GM23338 (cell line): ENCODE data around the gene MLXIPL. TPM values are rescaled to one million over a fixed set of nuclear protein-coding genes. Genes with fewer than 3 reads are reported as not detected.

ENCODE experiments used
- ATAC-seq: fragments of 200-7000 bp; cut with Tn5 transposase; 3 replicates; pipeline ENCODE4 v1.9.1; 2020
- DNase-seq: peaks from one replicate; pipeline ENCODE4 v3.0.0-alpha.2; 2015; ENCODE audit warnings: low spot score
- H2AFZ ChIP-seq: fragments of 200-600 bp; sonication (generic); 2 replicates; pipeline ENCODE4 v1.8.0; 2016; ENCODE audit warnings: antibody characterized with exemption, mild to moderate bottlenecking, moderate library complexity
- H3F3A ChIP-seq: fragments of 200-600 bp; sonication (generic); replicated peaks from 2 replicates; pipeline ENCODE4 v1.8.0; 2017; ENCODE audit warnings: antibody characterized with exemption, mixed run types, low read depth
- H3K27ac ChIP-seq: fragments of 200-600 bp; sonication (generic); 2 replicates; pipeline ENCODE4 v1.6.1; 2016; ENCODE audit warnings: low read depth
- H3K27me3 ChIP-seq: fragments of 200-600 bp; sonication (generic); 2 replicates; pipeline ENCODE4 v1.8.0; 2016; ENCODE audit warnings: mild to moderate bottlenecking, mixed run types, moderate library complexity; ENCODE audit not compliant: insufficient read depth
- H3K36me3 ChIP-seq: fragments of 200-600 bp; sonication (generic); 2 replicates; pipeline ENCODE4 v1.8.0; 2016; ENCODE audit warnings: mild to moderate bottlenecking; ENCODE audit not compliant: insufficient read depth
- H3K4me1 ChIP-seq: fragments of 200-600 bp; sonication (generic); 2 replicates; pipeline ENCODE4 v1.8.0; 2016; ENCODE audit warnings: mild to moderate bottlenecking, moderate library complexity; ENCODE audit not compliant: insufficient read depth
- H3K4me2 ChIP-seq: fragments of 200-600 bp; sonication (generic); 2 replicates; pipeline ENCODE4 v1.7.1; 2017; ENCODE audit warnings: mixed run types
- H3K4me3 ChIP-seq: fragments of 200-600 bp; sonication (generic); 2 replicates; pipeline ENCODE4 v1.6.1; 2016; ENCODE audit warnings: mixed run types
- H3K79me2 ChIP-seq: fragments of 200-600 bp; sonication (generic); replicated peaks from 2 replicates; pipeline ENCODE4 v1.8.0; 2017; ENCODE audit warnings: mild to moderate bottlenecking; ENCODE audit not compliant: insufficient read depth
- H3K9me2 ChIP-seq: fragments of 200-600 bp; sonication (generic); 2 replicates; pipeline ENCODE4 v1.8.0; 2017; ENCODE audit not compliant: insufficient read depth
- H4K20me1 ChIP-seq: fragments of 200-600 bp; sonication (generic); replicated peaks from 2 replicates; pipeline ENCODE4 v1.8.0; 2017; ENCODE audit warnings: mild to moderate bottlenecking; ENCODE audit not compliant: insufficient read depth
- H3K27ac Mint-ChIP-seq: 2 replicates; pipeline ENCODE4 v1.8.0; 2020; ENCODE audit warnings: inconsistent platforms, mild to moderate bottlenecking, moderate library complexity, mixed read lengths
- H3K27me3 Mint-ChIP-seq: 3 replicates; pipeline ENCODE4 v1.8.0; 2022; ENCODE audit warnings: low read depth, mild to moderate bottlenecking, moderate library complexity, mixed read lengths, inconsistent platforms; ENCODE audit not compliant: insufficient read depth, poor library complexity
- H3K36me3 Mint-ChIP-seq: 3 replicates; pipeline ENCODE4 v1.8.0; 2021; ENCODE audit warnings: low read depth, mild to moderate bottlenecking, inconsistent platforms, moderate library complexity, mixed read lengths
- H3K4me1 Mint-ChIP-seq: 3 replicates; pipeline ENCODE4 v1.8.0; 2020; ENCODE audit warnings: mild to moderate bottlenecking, inconsistent platforms, mixed read lengths
- H3K4me3 Mint-ChIP-seq: 3 replicates; pipeline ENCODE4 v1.8.0; 2021; ENCODE audit warnings: moderate library complexity, mild to moderate bottlenecking, inconsistent platforms, mixed read lengths
- H3K9me3 Mint-ChIP-seq: 3 replicates; pipeline ENCODE4 v1.8.0; 2020; ENCODE audit warnings: moderate library complexity, mild to moderate bottlenecking, inconsistent platforms, mixed read lengths
- CREB1 ChIP-seq: fragments of 250-450 bp; sonication (Bioruptor Pico); IDR thresholded peaks from 2 replicates; pipeline ENCODE4 v1.5.0; 2020; ENCODE audit warnings: low read depth, mild to moderate bottlenecking, moderate library complexity
- EZH2phosphoT487 ChIP-seq: fragments of 200-600 bp; sonication (generic); IDR thresholded peaks from one replicate; pipeline ENCODE4 v1.8.1; 2018; ENCODE audit warnings: antibody characterized with exemption; ENCODE audit not compliant: unreplicated experiment
- NANOG ChIP-seq: IDR thresholded peaks from 2 replicates; pipeline ENCODE4 v1.6.1; 2016; ENCODE audit warnings: antibody characterized with exemption, borderline replicate concordance
- POLR2AphosphoS5 ChIP-seq: IDR thresholded peaks from 2 replicates; pipeline ENCODE4 v1.6.1; 2016; ENCODE audit warnings: antibody characterized with exemption, low read depth
- STAT1 ChIP-seq: IDR thresholded peaks from one replicate; pipeline ENCODE4 v1.6.1; 2016; ENCODE audit warnings: antibody characterized with exemption; ENCODE audit not compliant: unreplicated experiment
- ZNF114 ChIP-seq: fragments of 250-450 bp; sonication (Bioruptor Pico); IDR thresholded peaks from 2 replicates; pipeline ENCODE4 v1.5.0; 2020; ENCODE audit warnings: mild to moderate bottlenecking, moderate library complexity
- polyA plus RNA-seq: library from polyadenylated mRNA; unstranded; fragments of >200 nt; fragmentation: Nextera tagmentation; extraction: Ambion mirVana; gene quantifications from 2 replicates; pipeline ENCODE4 v1.2.1, GENCODE V29; 2016
- total RNA-seq: library from RNA; depleted of rRNA; stranded (reverse); fragments of >200 nt; shearing (Covaris generic); gene quantifications from 2 replicates; pipeline ENCODE4 v1.2.3, GENCODE V29; 2014
- TF ChIP-seq, protein P1 (sequence below), 2 experiments: fragments of 200-600 bp in 1 of 2; sonication (generic) in 1 of 2; conservative IDR thresholded peaks; 2 replicates each; pipeline versions ENCODE4 v1.5.1 to v1.6.1; 2016 to 2017; ENCODE audit warnings: antibody characterized with exemption in 2 of 2, low read depth in 2 of 2, mild to moderate bottlenecking in 2 of 2, moderate library complexity in 1 of 2
- TF ChIP-seq, protein P2 (sequence below): IDR thresholded peaks from one replicate; pipeline ENCODE4 v1.6.1; 2018; ENCODE audit warnings: antibody characterized with exemption; ENCODE audit not compliant: unreplicated experiment
- TF ChIP-seq, protein P3 (sequence below): IDR thresholded peaks from 2 replicates; pipeline ENCODE4 v1.6.1; 2016; ENCODE audit warnings: antibody characterized with exemption

MLXIPL gene
- total and polyA plus RNA-seq, 2 experiments from 2014 or later: 13.7 to 25.7 TPM

DNA sequence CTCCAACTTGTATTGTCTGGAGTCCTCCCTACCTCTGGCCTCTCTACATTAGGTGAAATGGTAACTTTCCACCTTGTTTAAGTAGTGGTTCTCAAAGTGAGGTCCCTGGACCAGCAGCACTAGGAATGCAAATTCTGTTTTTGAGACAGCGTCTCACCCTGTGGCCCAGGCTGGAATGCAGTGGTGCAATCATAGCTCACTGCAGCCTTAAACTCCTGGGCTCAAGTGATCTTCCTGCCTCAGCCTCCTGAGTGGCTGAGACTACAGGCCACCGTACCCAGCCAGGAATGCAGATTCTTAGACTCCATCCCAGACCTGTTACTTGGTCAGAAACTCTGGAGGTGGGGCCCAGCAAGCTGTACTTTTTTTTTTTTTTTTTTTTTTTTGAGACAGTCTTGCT is 39.1 kb downstream of the MLXIPL start:
- DNase-seq: no peak
- no peaks in the 10 kb centered on the region for H3K36me3 Mint-ChIP-seq
- H3K27me3 Mint-ChIP-seq: peaks cover 25% of the 10 kb centered on the region
- TF ChIP-seq, protein P1, sequence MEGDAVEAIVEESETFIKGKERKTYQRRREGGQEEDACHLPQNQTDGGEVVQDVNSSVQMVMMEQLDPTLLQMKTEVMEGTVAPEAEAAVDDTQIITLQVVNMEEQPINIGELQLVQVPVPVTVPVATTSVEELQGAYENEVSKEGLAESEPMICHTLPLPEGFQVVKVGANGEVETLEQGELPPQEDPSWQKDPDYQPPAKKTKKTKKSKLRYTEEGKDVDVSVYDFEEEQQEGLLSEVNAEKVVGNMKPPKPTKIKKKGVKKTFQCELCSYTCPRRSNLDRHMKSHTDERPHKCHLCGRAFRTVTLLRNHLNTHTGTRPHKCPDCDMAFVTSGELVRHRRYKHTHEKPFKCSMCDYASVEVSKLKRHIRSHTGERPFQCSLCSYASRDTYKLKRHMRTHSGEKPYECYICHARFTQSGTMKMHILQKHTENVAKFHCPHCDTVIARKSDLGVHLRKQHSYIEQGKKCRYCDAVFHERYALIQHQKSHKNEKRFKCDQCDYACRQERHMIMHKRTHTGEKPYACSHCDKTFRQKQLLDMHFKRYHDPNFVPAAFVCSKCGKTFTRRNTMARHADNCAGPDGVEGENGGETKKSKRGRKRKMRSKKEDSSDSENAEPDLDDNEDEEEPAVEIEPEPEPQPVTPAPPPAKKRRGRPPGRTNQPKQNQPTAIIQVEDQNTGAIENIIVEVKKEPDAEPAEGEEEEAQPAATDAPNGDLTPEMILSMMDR (conservative IDR thresholded peaks at IDR 0.05; ENCODE audit: low read depth in 2 of 2): no peak
- TF ChIP-seq, protein P2, sequence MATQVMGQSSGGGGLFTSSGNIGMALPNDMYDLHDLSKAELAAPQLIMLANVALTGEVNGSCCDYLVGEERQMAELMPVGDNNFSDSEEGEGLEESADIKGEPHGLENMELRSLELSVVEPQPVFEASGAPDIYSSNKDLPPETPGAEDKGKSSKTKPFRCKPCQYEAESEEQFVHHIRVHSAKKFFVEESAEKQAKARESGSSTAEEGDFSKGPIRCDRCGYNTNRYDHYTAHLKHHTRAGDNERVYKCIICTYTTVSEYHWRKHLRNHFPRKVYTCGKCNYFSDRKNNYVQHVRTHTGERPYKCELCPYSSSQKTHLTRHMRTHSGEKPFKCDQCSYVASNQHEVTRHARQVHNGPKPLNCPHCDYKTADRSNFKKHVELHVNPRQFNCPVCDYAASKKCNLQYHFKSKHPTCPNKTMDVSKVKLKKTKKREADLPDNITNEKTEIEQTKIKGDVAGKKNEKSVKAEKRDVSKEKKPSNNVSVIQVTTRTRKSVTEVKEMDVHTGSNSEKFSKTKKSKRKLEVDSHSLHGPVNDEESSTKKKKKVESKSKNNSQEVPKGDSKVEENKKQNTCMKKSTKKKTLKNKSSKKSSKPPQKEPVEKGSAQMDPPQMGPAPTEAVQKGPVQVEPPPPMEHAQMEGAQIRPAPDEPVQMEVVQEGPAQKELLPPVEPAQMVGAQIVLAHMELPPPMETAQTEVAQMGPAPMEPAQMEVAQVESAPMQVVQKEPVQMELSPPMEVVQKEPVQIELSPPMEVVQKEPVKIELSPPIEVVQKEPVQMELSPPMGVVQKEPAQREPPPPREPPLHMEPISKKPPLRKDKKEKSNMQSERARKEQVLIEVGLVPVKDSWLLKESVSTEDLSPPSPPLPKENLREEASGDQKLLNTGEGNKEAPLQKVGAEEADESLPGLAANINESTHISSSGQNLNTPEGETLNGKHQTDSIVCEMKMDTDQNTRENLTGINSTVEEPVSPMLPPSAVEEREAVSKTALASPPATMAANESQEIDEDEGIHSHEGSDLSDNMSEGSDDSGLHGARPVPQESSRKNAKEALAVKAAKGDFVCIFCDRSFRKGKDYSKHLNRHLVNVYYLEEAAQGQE: no peak
- TF ChIP-seq POLR2AphosphoS5: no peak
- TF ChIP-seq ZNF114 (CRISPR knock-in tag): no peak
- TF ChIP-seq NANOG: no peak
- no peak for TF ChIP-seq EZH2phosphoT487
- Histone ChIP-seq H3K79me2 (no peaks in the 10 kb centered on the region), H3K27me3 (peaks cover 61% of the 10 kb centered on the region), H3K4me2 (no peak overlapping the region), H3F3A (peaks cover 4% of the 10 kb centered on the region), H4K20me1 (no peaks in the 10 kb centered on the region), H3K36me3 (no peaks in the 10 kb centered on the region), H3K27ac (no peak overlapping the region), H3K9me2 (no peaks in the 10 kb centered on the region), H2AFZ (no peak overlapping the region), H3K4me1 (no peaks in the 10 kb centered on the region), H3K4me3 (no peak overlapping the region)
- no peaks in the 10 kb centered on the region for H3K4me1 Mint-ChIP-seq
- ATAC-seq: no peak
- H3K27ac Mint-ChIP-seq: no peak overlapping the region
- no peak overlapping the region for H3K4me3 Mint-ChIP-seq
- no peaks in the 10 kb centered on the region; the same call in 2 of the 3 replicates for H3K9me3 Mint-ChIP-seq

DNA sequence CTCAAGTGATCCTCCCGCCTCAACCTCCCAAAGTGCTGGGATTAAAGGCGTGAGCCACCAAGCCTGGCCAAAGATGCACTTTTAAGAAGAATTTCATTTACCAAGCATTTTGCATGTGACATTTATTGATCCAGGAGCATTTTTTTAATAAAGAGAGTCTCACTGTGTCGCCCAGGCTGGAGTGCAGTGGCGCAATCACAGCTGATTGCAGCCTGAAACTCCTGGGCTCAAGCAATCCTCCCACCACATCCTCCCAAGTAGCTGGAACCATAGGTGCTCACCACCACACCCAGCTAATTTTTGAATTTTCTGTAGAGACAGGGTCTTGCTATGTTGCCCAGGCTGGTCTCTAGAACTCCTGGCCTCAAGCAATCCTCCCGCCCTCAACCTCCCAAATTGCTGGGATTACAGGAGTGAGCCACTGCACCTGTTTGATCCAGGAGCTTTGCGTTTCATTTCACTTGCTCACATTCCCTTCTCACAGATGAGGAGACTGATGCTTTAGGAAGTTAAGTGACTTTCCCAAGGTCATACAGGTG is 41.6 kb downstream of the MLXIPL start:
- H4K20me1 ChIP-seq: peaks cover 2% of the 10 kb centered on the region; the same call in 1 of the 2 replicates
- H3K4me1 ChIP-seq: peaks cover 3% of the 10 kb centered on the region; the same call in 1 of the 2 replicates
- H2AFZ ChIP-seq: no peak overlapping the region
- ATAC-seq (no peak), DNase-seq (no peak)
- H3K9me3 Mint-ChIP-seq: no peaks in the 10 kb centered on the region; the same call in 2 of the 3 replicates
- H3F3A ChIP-seq: peaks cover under 1% of the 10 kb centered on the region
- H3K36me3 ChIP-seq: no peaks in the 10 kb centered on the region
- H3K36me3 Mint-ChIP-seq: 0 out of 3 replicates have a peak, but pooled peaks cover 2% of the 10 kb centered on the region
- H3K9me2 ChIP-seq: no peaks in the 10 kb centered on the region
- peaks cover 6% of the 10 kb centered on the region; the same call in 2 of the 3 replicates for H3K4me1 Mint-ChIP-seq
- H3K27me3 ChIP-seq: peaks cover 74% of the 10 kb centered on the region
- peaks cover 31% of the 10 kb centered on the region for H3K27me3 Mint-ChIP-seq
- no peak overlapping the region for H3K27ac Mint-ChIP-seq
- H3K4me3 Mint-ChIP-seq: no peak overlapping the region
- H3K27ac ChIP-seq: no peak overlapping the region
- H3K79me2 ChIP-seq: peaks cover 3% of the 10 kb centered on the region
- no peak overlapping the region for H3K4me3 ChIP-seq
- no peak overlapping the region for H3K4me2 ChIP-seq
- no peak for TF ChIP-seq CREB1 (CRISPR knock-in tag)
- TF ChIP-seq, protein P3, sequence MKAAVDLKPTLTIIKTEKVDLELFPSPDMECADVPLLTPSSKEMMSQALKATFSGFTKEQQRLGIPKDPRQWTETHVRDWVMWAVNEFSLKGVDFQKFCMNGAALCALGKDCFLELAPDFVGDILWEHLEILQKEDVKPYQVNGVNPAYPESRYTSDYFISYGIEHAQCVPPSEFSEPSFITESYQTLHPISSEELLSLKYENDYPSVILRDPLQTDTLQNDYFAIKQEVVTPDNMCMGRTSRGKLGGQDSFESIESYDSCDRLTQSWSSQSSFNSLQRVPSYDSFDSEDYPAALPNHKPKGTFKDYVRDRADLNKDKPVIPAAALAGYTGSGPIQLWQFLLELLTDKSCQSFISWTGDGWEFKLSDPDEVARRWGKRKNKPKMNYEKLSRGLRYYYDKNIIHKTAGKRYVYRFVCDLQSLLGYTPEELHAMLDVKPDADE: no peak
- TF ChIP-seq, protein P1 (conservative IDR thresholded peaks at IDR 0.05; ENCODE audit: low read depth in 2 of 2): no peak
- TF ChIP-seq EZH2phosphoT487: no peak
- TF ChIP-seq ZNF114 (CRISPR knock-in tag): no peak
- no peak for TF ChIP-seq STAT1
